WTC11 (cell line): Measurements from ENCODE around the gene ZNF385A. TPM values are rescaled to one million over a fixed set of nuclear protein-coding genes. Genes with fewer than 3 reads are reported as not detected.
A peak's percentile ranks its signal among the peaks of the same experiment; 100 is the strongest.

ENCODE experiments used
- ATAC-seq: fragments of 200-7000 bp; cut with Tn5 transposase; 2 replicates; pipeline ENCODE4 v1.10.0; 2021; ENCODE audit warnings: mild to moderate bottlenecking, moderate library complexity
- CTCF ChIA-PET: fragments of 300-600 bp; sonication (Branson Sonifier 250); formaldehyde crosslinking; loops from one replicate; lab custom pipeline; 2021; ENCODE audit warnings: antibody characterized with exemption; lab: Charles Lee
- POLR2A ChIA-PET: fragments of 350-600 bp; sonication (Branson Sonifier 250); formaldehyde crosslinking; loops from one replicate; lab custom pipeline; 2021; ENCODE audit warnings: antibody characterized with exemption; lab: Charles Lee
- DNase-seq: peaks from one replicate; pipeline ENCODE4 v3.0.0; 2021; ENCODE audit warnings: low spot score
- H3K27ac Mint-ChIP-seq: 2 replicates; pipeline ENCODE4 v1.8.0; 2021; ENCODE audit warnings: mixed read lengths
- H3K27me3 Mint-ChIP-seq: 2 replicates; pipeline ENCODE4 v1.8.0; 2021; ENCODE audit warnings: low read depth, mild to moderate bottlenecking, moderate library complexity, mixed read lengths
- H3K36me3 Mint-ChIP-seq: 2 replicates; pipeline ENCODE4 v1.8.0; 2021; ENCODE audit warnings: mixed read lengths
- H3K4me1 Mint-ChIP-seq: 2 replicates; pipeline ENCODE4 v1.8.0; 2022; ENCODE audit warnings: mixed read lengths
- H3K4me3 Mint-ChIP-seq: 2 replicates; pipeline ENCODE4 v1.8.0; 2021; ENCODE audit warnings: mild to moderate bottlenecking, moderate library complexity, mixed read lengths
- H3K9me3 Mint-ChIP-seq: 2 replicates; pipeline ENCODE4 v1.8.0; 2021; ENCODE audit warnings: mixed read lengths
- ATF6 ChIP-seq: sonication (generic); formaldehyde crosslinking; IDR thresholded peaks from 2 replicates; pipeline ENCODE4 v1.8.1; 2023; ENCODE audit warnings: mild to moderate bottlenecking, missing genetic modification reagents
- E2F4 ChIP-seq: sonication (generic); formaldehyde crosslinking; IDR thresholded peaks from 2 replicates; pipeline ENCODE4 v1.8.1; 2022; ENCODE audit warnings: low read depth, mild to moderate bottlenecking, moderate library complexity, missing genetic modification reagents, borderline replicate concordance
- ESRRA ChIP-seq: sonication (generic); formaldehyde crosslinking; IDR thresholded peaks from 2 replicates; pipeline ENCODE4 v1.8.1; 2022; ENCODE audit warnings: mild to moderate bottlenecking, missing genetic modification reagents, borderline replicate concordance
- FOXJ3 ChIP-seq: sonication (generic); formaldehyde crosslinking; IDR thresholded peaks from 2 replicates; pipeline ENCODE4 v1.9.0; 2021; ENCODE audit warnings: missing genetic modification reagents, mild to moderate bottlenecking, borderline replicate concordance
- FOXK1 ChIP-seq: sonication (generic); formaldehyde crosslinking; IDR thresholded peaks from 2 replicates; pipeline ENCODE4 v1.8.0; 2022; ENCODE audit warnings: mild to moderate bottlenecking, moderate library complexity, missing genetic modification reagents
- GABPB1 ChIP-seq: sonication (generic); formaldehyde crosslinking; IDR thresholded peaks from 2 replicates; pipeline ENCODE4 v1.8.1; 2023; ENCODE audit warnings: mild to moderate bottlenecking, missing genetic modification reagents
- NFATC4 ChIP-seq: fragments of 250-450 bp; sonication (Bioruptor Pico); IDR thresholded peaks from 2 replicates; pipeline ENCODE4 v1.9.0; 2021; ENCODE audit warnings: mild to moderate bottlenecking
- NR1H2 ChIP-seq: sonication (generic); formaldehyde crosslinking; IDR thresholded peaks from 2 replicates; pipeline ENCODE4 v1.9.0; 2021; ENCODE audit warnings: mild to moderate bottlenecking, moderate library complexity, missing genetic modification reagents
- NR3C1 ChIP-seq: sonication (generic); formaldehyde crosslinking; conservative IDR thresholded peaks from 2 replicates; pipeline ENCODE4 v1.8.1; 2023; ENCODE audit warnings: low read depth, mild to moderate bottlenecking, missing genetic modification reagents
- SMAD4 ChIP-seq: sonication (generic); formaldehyde crosslinking; IDR thresholded peaks from 2 replicates; pipeline ENCODE4 v1.8.0; 2022; ENCODE audit warnings: mild to moderate bottlenecking, missing genetic modification reagents
- TEAD1 ChIP-seq: sonication (generic); formaldehyde crosslinking; IDR thresholded peaks from 2 replicates; pipeline ENCODE4 v1.8.0; 2022; ENCODE audit warnings: mild to moderate bottlenecking, missing genetic modification reagents
- TEAD4 ChIP-seq: sonication (generic); formaldehyde crosslinking; IDR thresholded peaks from 2 replicates; pipeline ENCODE4 v1.8.0; 2022; ENCODE audit warnings: mild to moderate bottlenecking, missing genetic modification reagents
- total RNA-seq: library from RNA; stranded (reverse); gene quantifications from 3 replicates; pipeline ENCODE4 v1.2.3, GENCODE V29; 2021
- TF ChIP-seq, protein P1 (sequence below): sonication (generic); formaldehyde crosslinking; IDR thresholded peaks from 2 replicates; pipeline ENCODE4 v1.8.0; 2022; ENCODE audit warnings: mild to moderate bottlenecking, missing genetic modification reagents
- TF ChIP-seq, protein P2 (sequence below): fragments of 250-450 bp; sonication (Bioruptor Pico); IDR thresholded peaks from 2 replicates; pipeline ENCODE4 v2.1.2; 2022; ENCODE audit warnings: mild to moderate bottlenecking, moderate library complexity
- TF ChIP-seq, protein P3 (sequence below): sonication (generic); formaldehyde crosslinking; IDR thresholded peaks from 2 replicates; pipeline ENCODE4 v1.8.1; 2023; ENCODE audit warnings: mild to moderate bottlenecking, missing genetic modification reagents, moderate library complexity

Gene ZNF385A
- total RNA-seq, 1 experiment from 2014 or later = 23.5 TPM

GRCh38 chr12:54390176-54390667 lies 5.7 kb upstream of the ZNF385A start (continued):
- TF ChIP-seq, protein P1, sequence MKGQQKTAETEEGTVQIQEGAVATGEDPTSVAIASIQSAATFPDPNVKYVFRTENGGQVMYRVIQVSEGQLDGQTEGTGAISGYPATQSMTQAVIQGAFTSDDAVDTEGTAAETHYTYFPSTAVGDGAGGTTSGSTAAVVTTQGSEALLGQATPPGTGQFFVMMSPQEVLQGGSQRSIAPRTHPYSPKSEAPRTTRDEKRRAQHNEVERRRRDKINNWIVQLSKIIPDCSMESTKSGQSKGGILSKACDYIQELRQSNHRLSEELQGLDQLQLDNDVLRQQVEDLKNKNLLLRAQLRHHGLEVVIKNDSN (CRISPR knock-in tag) = 0 out of 2 replicates have a peak, but pooled peaks have one; percentile 14

GRCh38 chr12:54389607-54390175 lies 5.2 kb upstream of the ZNF385A start:
- H3K27ac Mint-ChIP-seq = no peak overlapping the region
- peaks cover 19% of the 10 kb centered on the region for H3K27me3 Mint-ChIP-seq
- no peaks in the 10 kb centered on the region for H3K9me3 Mint-ChIP-seq
- TF ChIP-seq TEAD1 (no peak), TEAD4 (CRISPR knock-in tag) (no peak), ESRRA (CRISPR knock-in tag) (no peak)
- peaks cover 79% of the 10 kb centered on the region for H3K4me1 Mint-ChIP-seq
- H3K4me3 Mint-ChIP-seq = peak overlapping the region; percentile 83
- ChIA-PET CTCF (interaction anchor here (0.8 to 4.3 kb wide), 9 partner anchors 10 to 96 kb away, joined by 3 to 33 read pairs (median 5); partner anchors contain the start of gene COPZ1), POLR2A (interaction anchor here (0.9 kb wide), 1 partner anchor 10 kb away, joined by 4 read pairs; no protein-coding TSS in a partner anchor)
- ATAC-seq (no peak), DNase-seq (no peak)
- no peaks in the 10 kb centered on the region for H3K36me3 Mint-ChIP-seq

DNA sequence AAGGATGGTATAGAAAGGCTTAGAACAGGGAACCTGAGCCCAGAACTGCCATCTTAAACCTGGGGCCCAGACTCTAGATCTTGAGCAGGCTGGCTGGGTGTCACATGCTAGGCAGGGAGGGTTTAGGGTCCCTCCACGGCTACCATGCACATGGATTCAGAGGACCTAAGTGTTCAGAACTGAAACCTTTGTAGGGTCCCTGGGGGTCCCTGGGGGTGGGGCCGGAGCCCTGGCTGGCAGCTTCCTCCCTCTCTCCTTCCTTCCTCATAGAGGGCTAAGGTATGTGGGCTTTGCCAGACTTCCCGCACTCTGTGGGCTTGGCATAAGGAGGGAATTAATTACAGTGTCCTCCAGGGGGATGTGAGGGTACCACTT lies 4.6 kb upstream of the ZNF385A start:
- H3K4me1 Mint-ChIP-seq = peaks cover 84% of the 10 kb centered on the region
- ChIA-PET POLR2A (no interaction called here), CTCF (interaction anchor here (2.4 kb wide), 1 partner anchor 10 kb away, joined by 28 read pairs; no protein-coding TSS in a partner anchor)
- H3K9me3 Mint-ChIP-seq = no peaks in the 10 kb centered on the region
- H3K36me3 Mint-ChIP-seq = no peaks in the 10 kb centered on the region
- TF ChIP-seq ATF6 (CRISPR knock-in tag) (no peak), E2F4 (CRISPR knock-in tag) (no peak), GABPB1 (CRISPR knock-in tag) (no peak), NR1H2 (no peak), SMAD4 (no peak), NFATC4 (no peak), FOXJ3 (CRISPR knock-in tag) (no peak), NR3C1 (CRISPR knock-in tag) (no peak), FOXK1 (no peak), TEAD1 (no peak)
- TF ChIP-seq, protein P2, sequence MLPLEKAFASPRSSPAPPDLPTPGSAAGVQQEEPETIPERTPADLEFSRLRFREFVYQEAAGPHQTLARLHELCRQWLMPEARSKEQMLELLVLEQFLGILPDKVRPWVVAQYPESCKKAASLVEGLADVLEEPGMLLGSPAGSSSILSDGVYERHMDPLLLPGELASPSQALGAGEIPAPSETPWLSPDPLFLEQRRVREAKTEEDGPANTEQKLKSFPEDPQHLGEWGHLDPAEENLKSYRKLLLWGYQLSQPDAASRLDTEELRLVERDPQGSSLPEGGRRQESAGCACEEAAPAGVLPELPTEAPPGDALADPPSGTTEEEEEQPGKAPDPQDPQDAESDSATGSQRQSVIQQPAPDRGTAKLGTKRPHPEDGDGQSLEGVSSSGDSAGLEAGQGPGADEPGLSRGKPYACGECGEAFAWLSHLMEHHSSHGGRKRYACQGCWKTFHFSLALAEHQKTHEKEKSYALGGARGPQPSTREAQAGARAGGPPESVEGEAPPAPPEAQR = no peak
- TF ChIP-seq, protein P1 (CRISPR knock-in tag) = no peak
- TF ChIP-seq, protein P3, sequence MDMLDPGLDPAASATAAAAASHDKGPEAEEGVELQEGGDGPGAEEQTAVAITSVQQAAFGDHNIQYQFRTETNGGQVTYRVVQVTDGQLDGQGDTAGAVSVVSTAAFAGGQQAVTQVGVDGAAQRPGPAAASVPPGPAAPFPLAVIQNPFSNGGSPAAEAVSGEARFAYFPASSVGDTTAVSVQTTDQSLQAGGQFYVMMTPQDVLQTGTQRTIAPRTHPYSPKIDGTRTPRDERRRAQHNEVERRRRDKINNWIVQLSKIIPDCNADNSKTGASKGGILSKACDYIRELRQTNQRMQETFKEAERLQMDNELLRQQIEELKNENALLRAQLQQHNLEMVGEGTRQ = no peak
- ATAC-seq (no peak), DNase-seq (no peak)
- peaks cover 18% of the 10 kb centered on the region for H3K27me3 Mint-ChIP-seq
- no peak overlapping the region for H3K27ac Mint-ChIP-seq
- peak overlapping the region; percentile 83 for H3K4me3 Mint-ChIP-seq
